Vagina (tissue), 2 donors: ENCODE results near the gene CCDC73.

Source experiments
- CTCF ChIP-seq, 3 experiments: fragments of 450-650 bp in 2 of 3; fragments of 200-600 bp in 1 of 3; sonication (generic) in 1 of 3; IDR thresholded peaks; one replicate each; pipeline ENCODE4 v1.5.1; 2017 to 2019; ENCODE audit warnings: antibody characterized with exemption in 3 of 3, mild to moderate bottlenecking in 2 of 3, moderate library complexity in 2 of 3
- POLR2A ChIP-seq, 2 donors: fragments of 450-650 bp; IDR thresholded peaks; one replicate each; pipeline ENCODE4 v1.6.1; 2017; ENCODE audit warnings: antibody characterized with exemption in 2 of 2, mild to moderate bottlenecking in 2 of 2, moderate library complexity in 2 of 2
- POLR2AphosphoS5 ChIP-seq, 2 donors: sonication (generic); formaldehyde crosslinking; IDR thresholded peaks; one replicate each; pipeline ENCODE4 v1.9.0; 2017; ENCODE audit warnings: antibody characterized with exemption in 2 of 2, mild to moderate bottlenecking in 2 of 2, low read depth in 1 of 2; ENCODE audit not compliant: insufficient read depth in 1 of 2

- TF ChIP-seq POLR2AphosphoS5 (IDR thresholded peaks at IDR 0.05; ENCODE audit: insufficient read depth in 1 of 2, low read depth in 1 of 2) (no peak), POLR2A (IDR thresholded peaks at IDR 0.05) (no peak), CTCF (IDR thresholded peaks at IDR 0.05) (no peak)
These were observed 239.4 kb downstream of the CCDC73 start for GRCh38 chr11:32555091-32555490.
